ENCODE data around the gene SULT6B1. TPM values are rescaled to one million over a fixed set of nuclear protein-coding genes. Genes with fewer than 3 reads are reported as not detected.
A peak's percentile ranks its signal among the peaks of the same experiment; 100 is the strongest.
"Not testable (repeated sequence)": the region's sequence is repeated elsewhere in the genome, so short reads cannot be mapped to it uniquely, and the experiment has no call there.

SULT6B1 gene
- total RNA-seq = not detected
- long read RNA-seq = 0 reads

GRCh38 chr2:37188570-37188969 is at the start of gene SULT6B1:
Gene SULT6B1, minus strand, starts transcription at chr2:37188670. Its CDS starts 30 bp downstream, at chr2:37188640.
- DNase-seq (ENCODE audit: low spot score) = no peak

GRCh38 chr2:37232131-37232933 is 43.9 kb upstream of the SULT6B1 start:
- DNase-seq (ENCODE audit: low spot score) = no peak

DNA sequence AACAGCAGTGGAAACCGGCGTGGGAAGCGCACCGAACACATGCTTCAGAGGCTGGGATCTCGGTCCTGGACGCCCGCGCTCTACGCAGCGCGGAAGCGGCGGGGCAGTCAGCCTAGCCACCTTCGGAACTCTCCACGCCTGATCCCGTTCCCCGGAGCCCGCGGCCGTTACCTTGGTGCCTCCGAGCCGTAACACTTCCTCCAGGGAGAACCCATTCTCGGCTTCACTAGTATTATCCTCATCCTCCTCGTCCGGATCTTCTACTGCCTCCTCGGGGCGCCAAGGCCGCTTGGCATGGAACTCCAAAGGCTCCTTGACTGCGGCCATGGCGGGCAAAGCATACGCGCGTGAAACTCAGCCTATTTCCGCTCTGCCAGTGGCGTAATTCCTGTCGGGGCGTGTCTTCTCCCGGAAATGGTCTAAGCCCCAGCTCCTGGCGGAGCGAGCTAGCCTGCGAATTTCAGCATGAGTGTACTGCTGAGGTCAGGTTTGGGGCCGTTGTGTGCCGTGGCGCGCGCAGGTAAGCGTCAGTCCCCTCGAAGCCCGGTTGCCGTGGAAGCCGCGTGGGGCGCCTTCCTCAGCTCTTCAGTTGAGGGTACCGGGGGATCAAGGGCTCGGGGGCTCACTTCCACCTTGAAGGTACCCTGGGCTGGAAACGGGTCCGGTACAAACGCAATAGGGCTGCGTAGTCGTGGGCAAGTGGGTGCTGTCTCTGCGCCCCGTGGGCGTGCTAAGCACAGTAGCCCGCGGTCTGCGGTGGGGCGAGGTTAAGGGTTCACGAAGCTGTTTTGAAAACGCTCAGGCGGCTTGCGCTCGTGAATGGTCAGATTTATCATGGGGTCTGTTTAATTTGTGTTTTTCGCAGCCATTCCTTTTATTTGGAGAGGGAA is 43.0 kb upstream of the SULT6B1 start, which contains the start of the genes CEBPZ and NDUFAF7:
Gene CEBPZ, minus strand, starts transcription at position 356 of the 890 bp plus-strand sequence. Its CDS starts 29 bp downstream, at position 327.
Gene NDUFAF7, plus strand, starts transcription at position 418 of the 890 bp plus-strand sequence. Its CDS starts 48 bp downstream, at position 466.
- peak; percentile 96 for DNase-seq (ENCODE audit: low spot score)

DNA sequence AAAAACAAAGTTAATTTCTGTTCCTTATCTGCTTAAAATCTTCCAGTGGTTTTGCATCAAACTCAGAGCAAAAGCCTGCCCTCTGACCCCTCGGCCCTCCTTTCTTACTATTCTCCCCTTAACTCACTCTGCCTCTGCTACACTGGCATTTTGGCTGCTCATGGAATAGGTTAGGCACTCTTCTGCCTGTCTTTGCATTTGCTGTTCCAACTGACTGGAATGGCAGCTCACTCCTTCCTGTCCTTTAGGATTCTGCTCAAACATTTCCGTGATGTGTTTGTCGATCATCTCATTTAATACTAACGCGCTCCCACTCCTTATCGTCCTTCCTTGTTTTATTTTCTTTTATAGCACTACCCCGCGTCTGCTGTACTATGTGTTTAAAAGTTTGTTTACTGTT is 42.1 kb upstream of the SULT6B1 start:
- DNase-seq (ENCODE audit: low spot score) = no peak

- no peak for DNase-seq (ENCODE audit: low spot score)
Measured at GRCh38 chr2:37228788-37229187, 40.3 kb upstream of the SULT6B1 start.

- DNase-seq (ENCODE audit: low spot score) = no peak
Measured at GRCh38 chr2:37226863-37227262, 38.4 kb upstream of the SULT6B1 start.

GRCh38 chr2:37225129-37225528 is 36.7 kb upstream of the SULT6B1 start:
- not testable (repeated sequence) for DNase-seq (ENCODE audit: low spot score)

GRCh38 chr2:37224063-37224462 is 35.6 kb upstream of the SULT6B1 start:
- DNase-seq (ENCODE audit: low spot score) = no peak

- DNase-seq (ENCODE audit: low spot score) = no peak
Measured at GRCh38 chr2:37223131-37223530, 34.7 kb upstream of the SULT6B1 start.

- no peak for DNase-seq (ENCODE audit: low spot score)
Measured at GRCh38 chr2:37219046-37219445, 30.6 kb upstream of the SULT6B1 start.

GRCh38 chr2:37215250-37215649 is 26.8 kb upstream of the SULT6B1 start:
- DNase-seq (ENCODE audit: low spot score) = no peak

DNA sequence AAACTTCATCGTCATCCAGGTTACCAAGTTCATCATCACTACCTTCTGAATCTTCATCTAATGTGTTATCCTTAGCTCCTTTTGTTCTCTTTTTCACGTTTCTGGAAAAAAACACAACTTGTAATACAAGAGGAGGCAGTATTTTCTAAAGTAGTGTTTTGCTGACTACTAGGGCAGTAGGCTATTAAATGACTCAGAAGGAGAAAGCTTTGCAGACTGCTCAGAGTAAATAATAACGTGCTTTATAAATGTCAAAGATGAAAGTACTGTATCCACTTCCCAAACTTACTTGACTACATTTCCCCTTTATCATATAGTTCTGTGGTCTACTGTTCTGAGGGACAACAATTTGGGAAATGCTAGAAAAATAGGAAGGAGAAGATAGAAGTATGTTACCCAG is 23.5 kb upstream of the SULT6B1 start:
- no peak for DNase-seq (ENCODE audit: low spot score)

GRCh38 chr2:37211212-37211611 is 22.7 kb upstream of the SULT6B1 start:
- no peak for DNase-seq (ENCODE audit: low spot score)

- not testable (repeated sequence) for DNase-seq (ENCODE audit: low spot score)
Measured at GRCh38 chr2:37206760-37207159, 18.3 kb upstream of the SULT6B1 start.

GRCh38 chr2:37205689-37206341 is 17.3 kb upstream of the SULT6B1 start:
- DNase-seq (ENCODE audit: low spot score) = no peak

GRCh38 chr2:37205071-37205661 is 16.7 kb upstream of the SULT6B1 start:
- not testable (repeated sequence) for DNase-seq (ENCODE audit: low spot score)

- DNase-seq (ENCODE audit: low spot score) = no peak
Measured at GRCh38 chr2:37203708-37204107, 15.2 kb upstream of the SULT6B1 start.

GRCh38 chr2:37201766-37202165 is 13.3 kb upstream of the SULT6B1 start:
- no peak for DNase-seq (ENCODE audit: low spot score)

GRCh38 chr2:37201208-37201607 is 12.7 kb upstream of the SULT6B1 start:
- no peak for DNase-seq (ENCODE audit: low spot score)

DNA sequence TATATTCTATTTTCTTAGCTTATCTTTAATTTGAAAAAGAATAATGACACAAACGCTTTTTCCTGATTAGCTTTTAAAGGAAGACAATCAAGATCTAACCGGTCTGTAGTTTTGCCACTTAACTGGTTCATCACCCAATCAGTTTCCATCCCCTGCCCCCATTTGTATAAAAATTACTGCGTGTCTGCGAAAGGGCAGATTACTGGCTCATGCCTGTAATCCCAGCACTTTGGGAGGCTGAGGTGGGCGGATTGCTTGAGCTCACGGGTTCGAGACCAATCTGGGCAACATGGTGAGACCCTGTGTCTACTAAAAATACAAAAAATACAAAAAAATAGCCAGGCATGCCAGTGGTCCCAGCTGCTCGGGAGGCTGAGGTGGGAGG is 10.2 kb upstream of the SULT6B1 start:
- no peak for DNase-seq (ENCODE audit: low spot score)

Measured in mesenteric fat pad (tissue), 1 donor.